Non-pigmented ciliary epithelial cell (primary cell): ENCODE data around the gene UBE2Q1.
"Not testable (repeated sequence)": the region's sequence is repeated elsewhere in the genome, so short reads cannot be mapped to it uniquely, and the experiment has no call there.

Source experiments
- DNase-seq: peaks from one replicate; pipeline ENCODE4 v3.0.0-alpha.2; 2010; ENCODE audit warnings: low read depth

Gene UBE2Q1

GRCh38 chr1:154550657-154551056 is 7.8 kb downstream of the UBE2Q1 start:
- DNase-seq: no peak

GRCh38 chr1:154550070-154550469 is 8.4 kb downstream of the UBE2Q1 start:
- no peak for DNase-seq

- no peak for DNase-seq
Observed at GRCh38 chr1:154549202-154549770, 9.2 kb downstream of the UBE2Q1 start.

- no peak for DNase-seq
Observed at GRCh38 chr1:154548028-154548427, 10.4 kb downstream of the UBE2Q1 start.

- DNase-seq: no peak
Observed at GRCh38 chr1:154547105-154547732, 11.2 kb downstream of the UBE2Q1 start.

- DNase-seq: no peak
Observed at GRCh38 chr1:154546264-154547063, 12.0 kb downstream of the UBE2Q1 start.

GRCh38 chr1:154541231-154541630 is 17.2 kb downstream of the UBE2Q1 start:
- no peak for DNase-seq

- no peak for DNase-seq
Observed at GRCh38 chr1:154539486-154540483, 18.7 kb downstream of the UBE2Q1 start.

- no peak for DNase-seq
Observed at GRCh38 chr1:154536570-154536969, 21.9 kb downstream of the UBE2Q1 start.

GRCh38 chr1:154533952-154534844 is 24.3 kb downstream of the UBE2Q1 start:
- no peak for DNase-seq

GRCh38 chr1:154531950-154532349 is 26.5 kb downstream of the UBE2Q1 start:
- not testable (repeated sequence) for DNase-seq

- DNase-seq: no peak
Observed at GRCh38 chr1:154529308-154529707, 29.2 kb downstream of the UBE2Q1 start.

GRCh38 chr1:154527192-154527591 is 31.3 kb downstream of the UBE2Q1 start:
- no peak for DNase-seq

GRCh38 chr1:154524881-154525280 is 33.6 kb downstream of the UBE2Q1 start:
- no peak for DNase-seq

GRCh38 chr1:154521695-154522094 is 36.8 kb downstream of the UBE2Q1 start:
- no peak for DNase-seq

- DNase-seq: no peak
Observed at GRCh38 chr1:154520333-154520732, 38.1 kb downstream of the UBE2Q1 start.

- no peak for DNase-seq
Observed at GRCh38 chr1:154519591-154519991, 38.9 kb downstream of the UBE2Q1 start.

GRCh38 chr1:154517661-154518060 is 40.8 kb downstream of the UBE2Q1 start:
- DNase-seq: no peak

GRCh38 chr1:154514066-154514553 is 44.4 kb downstream of the UBE2Q1 start:
- no peak for DNase-seq

- no peak for DNase-seq
Observed at GRCh38 chr1:154512760-154513159, 45.7 kb downstream of the UBE2Q1 start.

- DNase-seq: no peak
Observed at GRCh38 chr1:154503898-154504297, 54.6 kb downstream of the UBE2Q1 start.
